ENCODE data around the gene NTMT1. TPM values are rescaled to one million over a fixed set of nuclear protein-coding genes. Genes with fewer than 3 reads are reported as not detected.

NTMT1 gene
- total RNA-seq, 2 donors from 2014 or later: 39.6 to 49.1 TPM

DNA sequence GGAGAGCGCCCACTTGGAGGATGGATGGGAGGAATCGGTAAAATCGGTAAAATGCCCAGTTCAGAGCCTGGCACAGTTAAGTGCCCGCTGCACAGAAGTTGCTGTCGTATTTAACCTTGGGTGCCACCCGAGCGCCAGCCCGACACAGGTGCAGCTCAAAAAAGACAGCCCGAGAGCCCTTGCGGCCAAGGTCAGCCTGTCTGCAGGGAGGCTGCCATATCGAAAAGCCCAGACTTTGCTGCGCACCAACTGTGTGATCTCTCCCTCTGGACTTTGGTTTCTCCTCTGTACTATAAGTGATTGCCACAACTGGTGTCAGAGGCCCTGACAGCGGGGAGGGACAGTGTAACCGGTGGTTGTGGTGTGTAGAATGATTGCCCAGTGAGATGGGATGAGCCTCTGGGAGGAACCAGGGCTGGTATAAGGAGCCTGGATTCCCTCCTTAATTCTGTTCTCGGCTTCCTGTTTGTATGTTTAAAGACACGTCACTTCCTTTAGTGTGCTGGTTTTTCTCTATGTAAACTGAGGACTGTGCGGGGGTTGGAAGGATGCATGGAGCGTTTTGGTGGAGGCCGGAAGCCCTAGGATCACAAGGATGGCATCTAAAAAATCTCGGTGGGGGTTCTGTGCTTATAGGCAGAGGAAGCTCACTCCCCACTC, 792 bp downstream of the NTMT1 start:
- H3K4me1 ChIP-seq (ENCODE audit: control insufficient read depth, insufficient read depth, low read length): no peaks in the 10 kb centered on the region
- Mint-ChIP-seq H3K9me3 (no peaks in the 10 kb centered on the region), H3K36me3 (ENCODE audit: low read depth) (peaks cover 4% of the 10 kb centered on the region), H3K27me3 (ENCODE audit: insufficient read depth) (peaks cover 5% of the 10 kb centered on the region), H3K27ac (peak overlapping the region; percentile 95), H3K4me1 (peaks cover 27% of the 10 kb centered on the region), H3K4me3 (peak overlapping the region; percentile 76)
- H3K9me3 ChIP-seq (ENCODE audit: control insufficient read depth, low read length): no peaks in the 10 kb centered on the region
- H3K27ac ChIP-seq (ENCODE audit: low read depth, low read length): peak overlapping the region; percentile 92
- no peak for TF ChIP-seq CTCF (conservative IDR thresholded peaks at IDR 0.05)
- 10 to 15% methylated on average over 12 to 20 of the region's 20 CpGs for WGBS, 2 experiments (ENCODE audit: insufficient coverage in 1 of 2, insufficient read length in 1 of 2)
- H3K4me3 ChIP-seq (ENCODE audit: low read length): peak overlapping the region; percentile 98
- H3K27me3 ChIP-seq (ENCODE audit: control insufficient read depth, insufficient read depth, low read length, poor library complexity, severe bottlenecking): peaks cover 3% of the 10 kb centered on the region
- DNase-seq: no peak
- H3K36me3 ChIP-seq (ENCODE audit: control insufficient read depth, insufficient read depth, low read length): peaks cover 16% of the 10 kb centered on the region
- peak overlapping the region; percentile 80 for H3K9ac ChIP-seq (ENCODE audit: extremely low read depth, low read length, poor library complexity, severe bottlenecking)

DNA sequence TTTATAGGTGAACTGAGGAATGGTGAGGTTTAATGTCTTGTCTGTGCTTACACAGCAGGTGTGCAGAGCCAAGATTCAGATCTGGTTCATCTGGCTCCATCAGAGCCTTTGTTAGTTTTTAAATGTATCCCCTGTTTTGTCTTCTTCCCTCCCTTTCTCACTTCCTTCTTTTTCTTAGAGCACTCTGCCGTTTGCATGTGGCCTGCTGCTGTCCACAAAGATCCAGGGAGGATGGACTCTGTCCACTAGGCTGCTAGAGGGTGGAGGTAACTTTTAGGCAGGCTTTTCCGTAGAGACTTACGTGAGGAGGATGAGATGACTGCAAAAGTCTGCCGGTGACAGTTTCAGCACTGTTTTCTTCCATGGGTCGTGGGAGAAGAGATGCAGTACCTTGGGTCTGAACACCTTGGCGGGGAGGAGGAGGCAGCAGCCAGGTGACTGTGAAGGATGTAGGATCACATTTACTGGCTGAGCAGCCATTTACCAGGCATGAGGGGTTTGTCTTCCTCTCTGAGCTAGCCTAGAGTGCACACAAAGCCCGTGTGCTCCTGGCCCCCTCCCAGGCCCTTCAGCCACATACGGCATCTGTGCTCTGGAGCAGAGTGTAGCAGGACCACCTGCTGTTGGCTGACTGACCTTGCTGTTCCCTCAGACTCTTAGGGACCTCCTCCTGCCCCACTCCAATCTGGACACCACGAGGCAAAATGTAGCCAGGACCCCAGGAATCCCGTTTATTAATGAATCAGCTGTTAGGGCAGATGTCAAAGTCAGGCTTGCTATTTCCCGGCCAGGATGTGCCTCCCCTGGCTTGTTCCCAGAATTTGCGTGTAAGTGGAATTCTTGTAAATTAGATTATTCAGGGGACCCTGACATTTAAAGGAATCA, 1.8 kb downstream of the NTMT1 start:
- peak overlapping the region; percentile 98 for H3K4me3 ChIP-seq (ENCODE audit: low read length)
- no peaks in the 10 kb centered on the region for H3K9me3 ChIP-seq (ENCODE audit: control insufficient read depth, low read length)
- Mint-ChIP-seq H3K4me3 (peak overlapping the region; percentile 76), H3K36me3 (ENCODE audit: low read depth) (peaks cover 8% of the 10 kb centered on the region), H3K4me1 (peaks cover 27% of the 10 kb centered on the region), H3K9me3 (no peaks in the 10 kb centered on the region), H3K27me3 (ENCODE audit: insufficient read depth) (no peaks in the 10 kb centered on the region), H3K27ac (peak overlapping the region; percentile 49)
- H3K9ac ChIP-seq (ENCODE audit: extremely low read depth, low read length, poor library complexity, severe bottlenecking): no peak overlapping the region
- no peak for DNase-seq
- no peaks in the 10 kb centered on the region for H3K4me1 ChIP-seq (ENCODE audit: control insufficient read depth, insufficient read depth, low read length)
- H3K36me3 ChIP-seq (ENCODE audit: control insufficient read depth, insufficient read depth, low read length): peaks cover 20% of the 10 kb centered on the region
- 84 to 89% methylated on average over 11 to 12 of the region's 12 CpGs for WGBS, 2 experiments (ENCODE audit: insufficient coverage in 1 of 2, insufficient read length in 1 of 2)
- H3K27me3 ChIP-seq (ENCODE audit: control insufficient read depth, insufficient read depth, low read length, poor library complexity, severe bottlenecking): no peaks in the 10 kb centered on the region
- no peak for TF ChIP-seq CTCF (conservative IDR thresholded peaks at IDR 0.05)
- peak overlapping the region; percentile 30 for H3K27ac ChIP-seq (ENCODE audit: low read depth, low read length)

DNA sequence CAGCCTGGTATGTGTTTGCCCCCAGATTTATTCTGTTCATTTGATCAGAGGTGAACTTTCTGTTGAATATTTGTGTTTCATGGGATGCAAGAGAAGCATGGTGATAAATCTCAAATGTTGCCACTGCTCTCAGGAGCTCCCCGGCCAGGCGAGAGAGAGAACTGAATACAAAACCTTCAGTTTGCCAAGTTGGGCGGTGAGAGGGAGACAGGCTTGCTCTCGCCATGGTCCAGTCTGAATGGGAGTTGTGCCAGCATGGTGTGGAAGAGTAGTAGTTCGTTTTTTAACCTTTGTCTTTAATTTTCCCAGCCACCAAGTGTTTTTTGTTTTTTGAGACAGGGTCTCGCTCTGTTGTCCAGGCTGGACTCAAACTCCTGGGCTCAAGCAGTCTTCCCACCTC, 2.7 kb downstream of the NTMT1 start:
- no peaks in the 10 kb centered on the region for H3K27me3 ChIP-seq (ENCODE audit: control insufficient read depth, insufficient read depth, low read length, poor library complexity, severe bottlenecking)
- H3K9me3 Mint-ChIP-seq: no peaks in the 10 kb centered on the region
- no peak overlapping the region for H3K9ac ChIP-seq (ENCODE audit: extremely low read depth, low read length, poor library complexity, severe bottlenecking)
- H3K36me3 ChIP-seq (ENCODE audit: control insufficient read depth, insufficient read depth, low read length): peaks cover 28% of the 10 kb centered on the region
- DNase-seq: no peak
- no peaks in the 10 kb centered on the region for H3K4me1 ChIP-seq (ENCODE audit: control insufficient read depth, insufficient read depth, low read length)
- H3K4me3 ChIP-seq (ENCODE audit: low read length): no peak overlapping the region
- TF ChIP-seq CTCF (conservative IDR thresholded peaks at IDR 0.05): no peak
- H3K27me3 Mint-ChIP-seq (ENCODE audit: insufficient read depth): no peaks in the 10 kb centered on the region
- H3K36me3 Mint-ChIP-seq (ENCODE audit: low read depth): peaks cover 15% of the 10 kb centered on the region
- no peak overlapping the region for H3K27ac Mint-ChIP-seq
- H3K27ac ChIP-seq (ENCODE audit: low read depth, low read length): no peak overlapping the region
- peaks cover 27% of the 10 kb centered on the region for H3K4me1 Mint-ChIP-seq
- no peaks in the 10 kb centered on the region for H3K9me3 ChIP-seq (ENCODE audit: control insufficient read depth, low read length)
- H3K4me3 Mint-ChIP-seq: no peak overlapping the region
- WGBS, 2 experiments (ENCODE audit: insufficient coverage in 1 of 2, insufficient read length in 1 of 2): 97 to 100% methylated on average over 2 to 6 of the region's 6 CpGs
